GM12878 (cell line): Measurements from ENCODE around the gene YAF2. TPM values are rescaled to one million over a fixed set of nuclear protein-coding genes. Genes with fewer than 3 reads are reported as not detected.

Experiments
- EGR1 ChIP-seq, 2 experiments: IDR thresholded peaks; 1 replicate in 1 of 2; 2 replicates in 1 of 2; pipeline ENCODE4 v1.6.1; 2011 to 2012; ENCODE audit warnings: low read depth in 2 of 2, low read length in 2 of 2, borderline replicate concordance in 1 of 2, mild to moderate bottlenecking in 1 of 2, moderate library complexity in 1 of 2
- PAX5 ChIP-seq: IDR thresholded peaks from 2 replicates; pipeline ENCODE4 v1.6.1; 2011; ENCODE audit warnings: low read depth, low read length, borderline replicate concordance
- SMARCA5 ChIP-seq: fragments of 450-650 bp; IDR thresholded peaks from 2 replicates; pipeline ENCODE4 v1.6.1; 2017; ENCODE audit warnings: mild to moderate bottlenecking
- SUPT20H ChIP-seq: IDR thresholded peaks from 2 replicates; pipeline ENCODE4 v1.6.1; 2011; ENCODE audit warnings: low read depth, mild to moderate bottlenecking, low read length, moderate library complexity, borderline replicate concordance; ENCODE audit not compliant: control insufficient read depth
- TAF1 ChIP-seq: IDR thresholded peaks from 2 replicates; pipeline ENCODE4 v1.6.1; 2011; ENCODE audit warnings: mild to moderate bottlenecking, low read depth, low read length, borderline replicate concordance
- polyA plus RNA-seq, 11 experiments: library from polyadenylated mRNA; depleted of rRNA in 4 of 11; unstranded in 6 of 11; stranded (reverse) in 5 of 11; fragments of >200 nt; fragmentation: Nextera tagmentation in 4 of 11; fragmentation: Illumina TruSeq in 1 of 11; extraction: Ambion mirVana in 4 of 11; extraction: Trizol in 1 of 11; gene quantifications; 1 replicate in 1 of 11; 2 replicates in 10 of 11; pipeline versions ENCODE4 v1.2.1 to v1.2.3, GENCODE V29; 2011 to 2016; ENCODE audit warnings: inconsistent platforms in 2 of 11, missing spikeins in 2 of 11, low read depth in 1 of 11
- total RNA-seq, 4 experiments: library from RNA; depleted of rRNA in 3 of 4; stranded (reverse); fragments of >200 nt in 3 of 4; fragmentation: Illumina TruSeq in 1 of 4; extraction: Trizol in 1 of 4; gene quantifications; 2 replicates each; pipeline versions ENCODE4 v1.2.1 to v1.2.3, GENCODE V29; 2013 to 2021
- TF ChIP-seq, protein P1 (sequence below): IDR thresholded peaks from 2 replicates; pipeline ENCODE4 v1.6.1; 2012; ENCODE audit warnings: low read depth, low read length, improper control_type of control experiment
- TF ChIP-seq, protein P2 (sequence below): IDR thresholded peaks from 2 replicates; pipeline ENCODE4 v1.6.1; 2012; ENCODE audit warnings: low read depth, low read length, improper control_type of control experiment
- TF ChIP-seq, protein P3 (sequence below): fragments of 150-350 bp; IDR thresholded peaks from 2 replicates; pipeline ENCODE4 v1.6.1; 2014; ENCODE audit warnings: mild to moderate bottlenecking, low read depth, low read length
- TF ChIP-seq, protein P4 (sequence below): fragments of 450-650 bp; IDR thresholded peaks from 2 replicates; pipeline ENCODE4 v1.6.1; 2017; ENCODE audit warnings: mild to moderate bottlenecking, moderate library complexity
- TF ChIP-seq, protein P5 (sequence below), 3 experiments: IDR thresholded peaks in 2 of 3; conservative IDR thresholded peaks in 1 of 3; 2 replicates each; pipeline ENCODE4 v1.5.1; 2011; ENCODE audit warnings: low read depth in 3 of 3, low read length in 3 of 3, mild to moderate bottlenecking in 3 of 3, control low read depth in 2 of 3, moderate library complexity in 2 of 3, inconsistent platforms in 1 of 3, mixed read lengths in 1 of 3; ENCODE audit not compliant: control insufficient read depth in 2 of 3, insufficient read depth in 1 of 3; ENCODE audit errors: extremely low read depth in 1 of 3

Gene YAF2
- total and polyA plus RNA-seq, 10 of the 15 experiments (the other 5 are each of a cell fraction or from before 2014, with no cell fraction given), result 18.8 to 36.6 (median 23.0) TPM

DNA sequence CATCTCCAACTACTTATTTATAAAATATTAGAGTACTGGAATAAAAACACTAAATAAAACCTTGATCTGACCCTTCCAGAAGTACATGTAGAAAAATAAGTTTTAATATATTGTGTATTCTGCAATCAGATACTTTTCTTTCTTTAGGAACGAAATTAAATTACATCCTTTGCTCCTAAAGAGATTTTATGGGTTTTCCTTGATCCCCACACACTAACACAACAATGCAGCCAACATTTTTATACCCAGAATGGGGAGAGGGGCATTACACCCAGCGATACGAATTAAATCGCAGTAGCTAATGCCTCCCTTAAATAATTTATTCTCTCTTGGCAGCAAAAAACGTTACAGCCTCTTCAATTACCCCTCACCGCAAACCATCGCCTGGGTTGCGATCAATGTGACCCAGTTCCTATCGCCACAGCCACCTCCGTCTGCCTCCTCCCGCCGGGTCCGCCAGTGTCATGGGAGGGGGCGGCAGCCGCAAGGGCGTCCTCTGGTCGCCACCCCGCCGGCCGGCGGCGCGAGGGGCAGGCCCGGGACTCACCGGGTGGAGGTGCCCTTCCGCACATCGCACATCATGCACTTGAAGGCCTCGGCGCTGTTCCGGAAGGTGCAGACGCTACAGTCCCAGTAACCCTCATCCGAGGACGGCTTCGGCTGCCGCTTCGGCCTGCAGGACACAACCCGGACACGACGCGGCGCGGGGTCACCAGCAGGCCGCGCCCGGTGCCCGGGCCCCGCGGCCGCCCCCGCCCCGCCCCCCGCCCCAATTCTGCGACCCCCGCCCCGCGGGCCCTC lies 796 bp downstream of the YAF2 start (continued):
- peak; percentile 42; the same call in 1 of the 2 replicates for TF ChIP-seq TAF1
- TF ChIP-seq PAX5, result peak; percentile 51; the same call in 1 of the 2 replicates
- no peak for TF ChIP-seq SUPT20H
- TF ChIP-seq, protein P1, sequence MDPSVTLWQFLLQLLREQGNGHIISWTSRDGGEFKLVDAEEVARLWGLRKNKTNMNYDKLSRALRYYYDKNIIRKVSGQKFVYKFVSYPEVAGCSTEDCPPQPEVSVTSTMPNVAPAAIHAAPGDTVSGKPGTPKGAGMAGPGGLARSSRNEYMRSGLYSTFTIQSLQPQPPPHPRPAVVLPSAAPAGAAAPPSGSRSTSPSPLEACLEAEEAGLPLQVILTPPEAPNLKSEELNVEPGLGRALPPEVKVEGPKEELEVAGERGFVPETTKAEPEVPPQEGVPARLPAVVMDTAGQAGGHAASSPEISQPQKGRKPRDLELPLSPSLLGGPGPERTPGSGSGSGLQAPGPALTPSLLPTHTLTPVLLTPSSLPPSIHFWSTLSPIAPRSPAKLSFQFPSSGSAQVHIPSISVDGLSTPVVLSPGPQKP, result 0 out of 2 replicates have a peak, but pooled peaks have one; percentile 30
- TF ChIP-seq, protein P2, sequence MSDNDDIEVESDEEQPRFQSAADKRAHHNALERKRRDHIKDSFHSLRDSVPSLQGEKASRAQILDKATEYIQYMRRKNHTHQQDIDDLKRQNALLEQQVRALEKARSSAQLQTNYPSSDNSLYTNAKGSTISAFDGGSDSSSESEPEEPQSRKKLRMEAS, result 0 out of 2 replicates have a peak, but pooled peaks have one; percentile 30
- TF ChIP-seq, protein P3, sequence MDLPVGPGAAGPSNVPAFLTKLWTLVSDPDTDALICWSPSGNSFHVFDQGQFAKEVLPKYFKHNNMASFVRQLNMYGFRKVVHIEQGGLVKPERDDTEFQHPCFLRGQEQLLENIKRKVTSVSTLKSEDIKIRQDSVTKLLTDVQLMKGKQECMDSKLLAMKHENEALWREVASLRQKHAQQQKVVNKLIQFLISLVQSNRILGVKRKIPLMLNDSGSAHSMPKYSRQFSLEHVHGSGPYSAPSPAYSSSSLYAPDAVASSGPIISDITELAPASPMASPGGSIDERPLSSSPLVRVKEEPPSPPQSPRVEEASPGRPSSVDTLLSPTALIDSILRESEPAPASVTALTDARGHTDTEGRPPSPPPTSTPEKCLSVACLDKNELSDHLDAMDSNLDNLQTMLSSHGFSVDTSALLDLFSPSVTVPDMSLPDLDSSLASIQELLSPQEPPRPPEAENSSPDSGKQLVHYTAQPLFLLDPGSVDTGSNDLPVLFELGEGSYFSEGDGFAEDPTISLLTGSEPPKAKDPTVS, result no peak
- TF ChIP-seq, protein P4, sequence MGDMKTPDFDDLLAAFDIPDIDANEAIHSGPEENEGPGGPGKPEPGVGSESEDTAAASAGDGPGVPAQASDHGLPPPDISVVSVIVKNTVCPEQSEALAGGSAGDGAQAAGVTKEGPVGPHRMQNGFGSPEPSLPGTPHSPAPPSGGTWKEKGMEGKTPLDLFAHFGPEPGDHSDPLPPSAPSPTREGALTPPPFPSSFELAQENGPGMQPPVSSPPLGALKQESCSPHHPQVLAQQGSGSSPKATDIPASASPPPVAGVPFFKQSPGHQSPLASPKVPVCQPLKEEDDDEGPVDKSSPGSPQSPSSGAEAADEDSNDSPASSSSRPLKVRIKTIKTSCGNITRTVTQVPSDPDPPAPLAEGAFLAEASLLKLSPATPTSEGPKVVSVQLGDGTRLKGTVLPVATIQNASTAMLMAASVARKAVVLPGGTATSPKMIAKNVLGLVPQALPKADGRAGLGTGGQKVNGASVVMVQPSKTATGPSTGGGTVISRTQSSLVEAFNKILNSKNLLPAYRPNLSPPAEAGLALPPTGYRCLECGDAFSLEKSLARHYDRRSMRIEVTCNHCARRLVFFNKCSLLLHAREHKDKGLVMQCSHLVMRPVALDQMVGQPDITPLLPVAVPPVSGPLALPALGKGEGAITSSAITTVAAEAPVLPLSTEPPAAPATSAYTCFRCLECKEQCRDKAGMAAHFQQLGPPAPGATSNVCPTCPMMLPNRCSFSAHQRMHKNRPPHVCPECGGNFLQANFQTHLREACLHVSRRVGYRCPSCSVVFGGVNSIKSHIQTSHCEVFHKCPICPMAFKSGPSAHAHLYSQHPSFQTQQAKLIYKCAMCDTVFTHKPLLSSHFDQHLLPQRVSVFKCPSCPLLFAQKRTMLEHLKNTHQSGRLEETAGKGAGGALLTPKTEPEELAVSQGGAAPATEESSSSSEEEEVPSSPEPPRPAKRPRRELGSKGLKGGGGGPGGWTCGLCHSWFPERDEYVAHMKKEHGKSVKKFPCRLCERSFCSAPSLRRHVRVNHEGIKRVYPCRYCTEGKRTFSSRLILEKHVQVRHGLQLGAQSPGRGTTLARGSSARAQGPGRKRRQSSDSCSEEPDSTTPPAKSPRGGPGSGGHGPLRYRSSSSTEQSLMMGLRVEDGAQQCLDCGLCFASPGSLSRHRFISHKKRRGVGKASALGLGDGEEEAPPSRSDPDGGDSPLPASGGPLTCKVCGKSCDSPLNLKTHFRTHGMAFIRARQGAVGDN, result no peak
- TF ChIP-seq, protein P5, sequence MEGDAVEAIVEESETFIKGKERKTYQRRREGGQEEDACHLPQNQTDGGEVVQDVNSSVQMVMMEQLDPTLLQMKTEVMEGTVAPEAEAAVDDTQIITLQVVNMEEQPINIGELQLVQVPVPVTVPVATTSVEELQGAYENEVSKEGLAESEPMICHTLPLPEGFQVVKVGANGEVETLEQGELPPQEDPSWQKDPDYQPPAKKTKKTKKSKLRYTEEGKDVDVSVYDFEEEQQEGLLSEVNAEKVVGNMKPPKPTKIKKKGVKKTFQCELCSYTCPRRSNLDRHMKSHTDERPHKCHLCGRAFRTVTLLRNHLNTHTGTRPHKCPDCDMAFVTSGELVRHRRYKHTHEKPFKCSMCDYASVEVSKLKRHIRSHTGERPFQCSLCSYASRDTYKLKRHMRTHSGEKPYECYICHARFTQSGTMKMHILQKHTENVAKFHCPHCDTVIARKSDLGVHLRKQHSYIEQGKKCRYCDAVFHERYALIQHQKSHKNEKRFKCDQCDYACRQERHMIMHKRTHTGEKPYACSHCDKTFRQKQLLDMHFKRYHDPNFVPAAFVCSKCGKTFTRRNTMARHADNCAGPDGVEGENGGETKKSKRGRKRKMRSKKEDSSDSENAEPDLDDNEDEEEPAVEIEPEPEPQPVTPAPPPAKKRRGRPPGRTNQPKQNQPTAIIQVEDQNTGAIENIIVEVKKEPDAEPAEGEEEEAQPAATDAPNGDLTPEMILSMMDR (IDR thresholded peaks at IDR 0.05 in 2 of 3, conservative IDR thresholded peaks at IDR 0.05 in 1 of 3; ENCODE audit: control insufficient read depth in 2 of 3, extremely low read depth in 1 of 3, insufficient read depth in 1 of 3, low read depth in 3 of 3, low read length in 3 of 3), result peak; percentile 48 to 63 (median 53)
- TF ChIP-seq EGR1 (IDR thresholded peaks at IDR 0.05; ENCODE audit: borderline replicate concordance in 1 of 2, low read depth in 2 of 2, low read length in 2 of 2), result peak in 1 of 2 experiments; percentile 44; a peak in 1 of 3 replicates
- peak; percentile 46; the same call in 1 of the 2 replicates for TF ChIP-seq SMARCA5
